PC-9 (cell line): ENCODE data around the gene MCF2L. TPM values are rescaled to one million over a fixed set of nuclear protein-coding genes. Genes with fewer than 3 reads are reported as not detected.

Source experiments
- BruUV-seq: library from RNA; stranded (reverse); fragments of 400-500 nt; replicated peaks from 2 replicates; lab custom pipeline; 2021; lab: Mats Ljungman, UMichigan
- CTCF ChIA-PET: fragments of 300-600 bp; sonication (Branson Sonifier 250); formaldehyde crosslinking; loops from one replicate; lab custom pipeline; 2022; ENCODE audit warnings: antibody characterized with exemption; lab: Charles Lee
- POLR2A ChIA-PET: fragments of 300-600 bp; sonication (Branson Sonifier 250); formaldehyde crosslinking; loops from one replicate; lab custom pipeline; 2022; ENCODE audit warnings: antibody characterized with exemption; ENCODE audit not compliant: unreplicated experiment; lab: Charles Lee
- DNase-seq, 2 experiments: peaks; one replicate each; pipeline versions ENCODE4 v3.0.0 to v3.0.0-alpha.2; 2015 to 2022; ENCODE audit warnings: mixed read lengths in 1 of 2
- H2AFZ ChIP-seq: fragments of 200-600 bp; sonication (generic); 2 replicates; pipeline ENCODE4 v1.8.1; 2017; ENCODE audit warnings: antibody characterized with exemption
- H3F3A ChIP-seq: fragments of 200-600 bp; sonication (generic); 2 replicates; pipeline ENCODE4 v1.8.1; 2017; ENCODE audit warnings: antibody characterized with exemption, mild to moderate bottlenecking, low read depth; ENCODE audit not compliant: insufficient read depth
- H3K27ac ChIP-seq: fragments of 200-600 bp; sonication (generic); 2 replicates; pipeline ENCODE4 v1.6.1; 2016; ENCODE audit warnings: mixed run types
- H3K27me3 ChIP-seq: fragments of 200-600 bp; sonication (generic); 2 replicates; pipeline ENCODE4 v1.6.1; 2016; ENCODE audit warnings: low read depth, mixed run types; ENCODE audit not compliant: insufficient read depth
- H3K36me3 ChIP-seq: fragments of 200-600 bp; sonication (generic); 2 replicates; pipeline ENCODE4 v1.6.1; 2016; ENCODE audit warnings: low read depth, mixed run types
- H3K4me1 ChIP-seq: fragments of 200-600 bp; sonication (generic); replicated peaks from 2 replicates; pipeline ENCODE4 v1.6.1; 2016; ENCODE audit warnings: mixed run types; ENCODE audit not compliant: insufficient read depth
- H3K4me2 ChIP-seq: fragments of 200-600 bp; sonication (generic); 2 replicates; pipeline ENCODE4 v1.6.1; 2017; ENCODE audit warnings: mixed run types
- H3K4me3 ChIP-seq: fragments of 200-600 bp; sonication (generic); 2 replicates; pipeline ENCODE4 v1.6.1; 2016; ENCODE audit warnings: mixed run types
- H3K79me2 ChIP-seq: fragments of 200-600 bp; sonication (generic); 2 replicates; pipeline ENCODE4 v1.6.1; 2017; ENCODE audit warnings: low read depth, mixed run types
- H3K9me2 ChIP-seq: fragments of 200-600 bp; sonication (generic); 2 replicates; pipeline ENCODE4 v1.8.1; 2017; ENCODE audit warnings: mild to moderate bottlenecking; ENCODE audit not compliant: insufficient read depth
- H3K9me3 ChIP-seq: fragments of 200-600 bp; sonication (generic); 2 replicates; pipeline ENCODE4 v1.8.1; 2016; ENCODE audit warnings: low read depth; ENCODE audit not compliant: insufficient read depth
- H4K20me1 ChIP-seq: fragments of 200-600 bp; sonication (generic); 2 replicates; pipeline ENCODE4 v1.8.1; 2017; ENCODE audit not compliant: insufficient read depth
- EZH2 ChIP-seq: fragments of 200-600 bp; sonication (generic); IDR thresholded peaks from 2 replicates; pipeline ENCODE4 v1.8.0; 2017; ENCODE audit warnings: antibody characterized with exemption, low read depth
- intact Hi-C: fragments of 100-400 bp; cut with micrococcal nuclease; formaldehyde crosslinking; loops from one replicate; pipeline ENCODE4 v1.10.0; 2022; ENCODE audit not compliant: unreplicated experiment
- total RNA-seq: library from RNA; stranded (reverse); gene quantifications from 2 replicates; pipeline ENCODE4 v1.2.3, GENCODE V29; 2021
- TF ChIP-seq, protein P1 (sequence below): fragments of 200-600 bp; sonication (generic); conservative IDR thresholded peaks from 2 replicates; pipeline ENCODE4 v1.6.1; 2017; ENCODE audit warnings: mixed run types, antibody characterized with exemption, mild to moderate bottlenecking, moderate library complexity

Gene MCF2L
- total RNA-seq, 1 experiment from 2014 or later: 28.2 TPM

DNA sequence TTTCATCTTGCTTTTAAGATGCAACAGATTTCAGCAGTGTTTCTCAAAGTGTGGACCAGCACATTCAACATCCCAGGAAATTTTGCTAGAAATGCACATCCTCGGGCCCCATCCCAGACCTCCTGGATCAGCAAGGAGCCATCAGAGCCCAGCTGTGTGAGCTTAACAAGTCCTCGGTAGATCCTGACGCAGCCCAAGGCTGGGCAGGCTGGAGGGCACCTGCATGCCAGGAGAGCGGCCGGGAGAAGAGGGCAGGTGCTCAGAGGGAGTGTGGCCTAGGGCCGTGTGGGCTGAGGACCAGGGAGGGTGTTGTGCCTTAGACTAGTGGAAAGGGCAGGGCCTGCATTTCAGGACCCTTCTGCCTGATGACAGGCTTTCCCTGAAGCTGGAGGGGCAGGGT lies 2.2 kb upstream of the MCF2L start:
- H3K27ac ChIP-seq: no peak overlapping the region
- DNase-seq: no peak
- no peak overlapping the region for H3K4me3 ChIP-seq
- H2AFZ ChIP-seq: no peak overlapping the region
- H4K20me1 ChIP-seq: 0 out of 2 replicates have a peak, but pooled peaks cover 3% of the 10 kb centered on the region
- H3K9me3 ChIP-seq: peaks cover 5% of the 10 kb centered on the region
- H3K4me1 ChIP-seq: peaks cover 15% of the 10 kb centered on the region; the same call in 1 of the 2 replicates
- H3K4me2 ChIP-seq: no peak overlapping the region
- intact Hi-C loops: no loop called here
- H3K27me3 ChIP-seq: no peaks in the 10 kb centered on the region
- POLR2A ChIA-PET: no interaction called here
- no peaks in the 10 kb centered on the region for H3K9me2 ChIP-seq
- peaks cover 32% of the 10 kb centered on the region; the same call in 1 of the 2 replicates for H3F3A ChIP-seq
- CTCF ChIA-PET: interaction anchor here (0.6 kb wide), 1 partner anchor 332 kb away, joined by 11 read pairs; no protein-coding TSS in a partner anchor
- TF ChIP-seq, protein P1, sequence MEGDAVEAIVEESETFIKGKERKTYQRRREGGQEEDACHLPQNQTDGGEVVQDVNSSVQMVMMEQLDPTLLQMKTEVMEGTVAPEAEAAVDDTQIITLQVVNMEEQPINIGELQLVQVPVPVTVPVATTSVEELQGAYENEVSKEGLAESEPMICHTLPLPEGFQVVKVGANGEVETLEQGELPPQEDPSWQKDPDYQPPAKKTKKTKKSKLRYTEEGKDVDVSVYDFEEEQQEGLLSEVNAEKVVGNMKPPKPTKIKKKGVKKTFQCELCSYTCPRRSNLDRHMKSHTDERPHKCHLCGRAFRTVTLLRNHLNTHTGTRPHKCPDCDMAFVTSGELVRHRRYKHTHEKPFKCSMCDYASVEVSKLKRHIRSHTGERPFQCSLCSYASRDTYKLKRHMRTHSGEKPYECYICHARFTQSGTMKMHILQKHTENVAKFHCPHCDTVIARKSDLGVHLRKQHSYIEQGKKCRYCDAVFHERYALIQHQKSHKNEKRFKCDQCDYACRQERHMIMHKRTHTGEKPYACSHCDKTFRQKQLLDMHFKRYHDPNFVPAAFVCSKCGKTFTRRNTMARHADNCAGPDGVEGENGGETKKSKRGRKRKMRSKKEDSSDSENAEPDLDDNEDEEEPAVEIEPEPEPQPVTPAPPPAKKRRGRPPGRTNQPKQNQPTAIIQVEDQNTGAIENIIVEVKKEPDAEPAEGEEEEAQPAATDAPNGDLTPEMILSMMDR: no peak
- TF ChIP-seq EZH2: no peak
- no peaks in the 10 kb centered on the region for H3K36me3 ChIP-seq
- BruUV-seq: no TSS peak
- no peaks in the 10 kb centered on the region for H3K79me2 ChIP-seq

DNA sequence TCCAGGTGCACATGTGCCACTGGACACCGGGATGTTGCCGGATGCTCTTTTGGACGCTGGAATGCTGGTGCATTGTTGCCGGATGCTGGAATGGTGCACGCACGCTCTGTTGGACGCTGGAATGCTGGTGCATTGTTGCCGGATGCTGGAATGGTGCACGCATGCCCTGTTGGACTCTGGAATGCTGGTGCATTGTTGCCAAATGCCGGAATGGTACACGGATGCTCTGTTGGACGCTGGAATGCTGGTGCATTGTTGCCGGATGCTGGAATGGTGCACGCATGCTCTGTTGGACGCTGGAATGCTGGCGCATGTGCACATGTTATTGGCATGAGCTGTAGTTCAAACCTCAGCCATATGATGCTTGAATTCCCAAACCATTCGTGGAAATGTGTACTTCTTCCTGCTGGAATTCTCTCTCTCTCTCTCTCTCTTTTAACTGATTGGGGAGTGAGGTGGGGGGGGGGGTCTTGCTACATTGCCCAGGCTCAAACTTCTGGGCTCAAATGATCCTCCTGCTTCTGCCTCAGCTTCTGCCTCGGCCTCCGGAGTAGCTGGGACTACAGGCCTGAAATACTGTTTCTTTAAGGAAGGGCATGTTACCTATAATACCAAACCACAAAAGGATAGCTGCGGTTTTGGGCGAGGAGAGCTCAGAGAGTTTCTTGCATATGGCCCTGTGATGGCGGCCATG lies 1.2 kb upstream of the MCF2L start:
- H3K9me2 ChIP-seq: no peaks in the 10 kb centered on the region
- peaks cover 32% of the 10 kb centered on the region; the same call in 1 of the 2 replicates for H3F3A ChIP-seq
- intact Hi-C loops: loop anchor here (2.0 kb wide), 2 partner anchors 23 to 55 kb away; no protein-coding TSS in a partner anchor
- no peak overlapping the region for H3K27ac ChIP-seq
- H4K20me1 ChIP-seq: 0 out of 2 replicates have a peak, but pooled peaks cover 3% of the 10 kb centered on the region
- H3K36me3 ChIP-seq: no peaks in the 10 kb centered on the region
- peaks cover 7% of the 10 kb centered on the region for H3K9me3 ChIP-seq
- CTCF ChIA-PET: interaction anchor here (0.6 kb wide), 1 partner anchor 97 kb away, joined by 3 read pairs; no protein-coding TSS in a partner anchor
- peak overlapping the region; percentile 95 for H2AFZ ChIP-seq
- no peak for TF ChIP-seq EZH2
- TF ChIP-seq, protein P1: no peak
- peaks cover 15% of the 10 kb centered on the region; the same call in 1 of the 2 replicates for H3K4me1 ChIP-seq
- no TSS peak for BruUV-seq
- DNase-seq: peak in 1 of 2 experiments; percentile 70
- H3K4me2 ChIP-seq: peak overlapping the region; percentile 92
- POLR2A ChIA-PET: interaction anchor here (0.8 kb wide), 1 partner anchor 800 kb away, joined by 7 read pairs; no protein-coding TSS in a partner anchor
- no peaks in the 10 kb centered on the region for H3K79me2 ChIP-seq
- no peaks in the 10 kb centered on the region for H3K27me3 ChIP-seq
- peak overlapping the region; percentile 72 for H3K4me3 ChIP-seq

DNA sequence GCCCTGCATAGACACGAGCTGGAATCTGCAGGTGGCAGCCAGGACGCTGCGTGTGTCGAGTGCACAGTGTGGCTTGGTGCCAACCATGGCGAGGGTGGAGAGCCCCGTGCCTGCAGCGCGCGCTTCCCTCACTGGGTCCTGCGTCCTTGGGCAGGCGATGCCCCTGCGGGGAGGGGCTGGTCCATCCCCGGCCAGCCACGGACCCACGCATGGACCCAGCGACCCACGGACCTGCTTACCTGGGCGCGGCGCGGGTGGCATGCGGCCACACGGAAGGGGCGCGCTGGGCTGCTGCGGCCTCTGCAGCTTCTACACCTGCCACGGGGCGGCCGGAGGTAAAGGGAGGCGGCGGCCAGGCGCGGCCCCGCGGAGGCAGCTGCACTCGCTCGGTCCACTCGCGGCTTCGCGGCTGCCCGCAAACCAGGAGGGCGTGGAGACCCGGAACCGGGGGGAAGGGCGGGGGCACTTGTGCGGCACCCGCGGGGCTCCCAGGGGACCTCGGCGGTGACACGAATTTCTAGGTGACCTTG lies 569 bp upstream of the MCF2L start:
- peak overlapping the region; percentile 72 for H3K4me3 ChIP-seq
- H3K27me3 ChIP-seq: no peaks in the 10 kb centered on the region
- 0 out of 2 replicates have a peak, but pooled peaks cover 3% of the 10 kb centered on the region for H4K20me1 ChIP-seq
- TSS peak; percentile 36 for BruUV-seq
- H3K27ac ChIP-seq: no peak overlapping the region
- peak overlapping the region; percentile 92 for H3K4me2 ChIP-seq
- CTCF ChIA-PET: interaction anchor here (0.6 kb wide), 1 partner anchor 96 kb away, joined by 3 read pairs; no protein-coding TSS in a partner anchor
- H3F3A ChIP-seq: peaks cover 32% of the 10 kb centered on the region; the same call in 1 of the 2 replicates
- H3K79me2 ChIP-seq: no peaks in the 10 kb centered on the region
- intact Hi-C loops: loop anchor here (2.0 kb wide), 2 partner anchors 22 to 54 kb away; no protein-coding TSS in a partner anchor
- H3K36me3 ChIP-seq: no peaks in the 10 kb centered on the region
- peak in 1 of 2 experiments; percentile 65 for DNase-seq
- POLR2A ChIA-PET: interaction anchor here (0.8 kb wide), 1 partner anchor 799 kb away, joined by 7 read pairs; no protein-coding TSS in a partner anchor
- H2AFZ ChIP-seq: peak overlapping the region; percentile 95
- H3K4me1 ChIP-seq: peaks cover 15% of the 10 kb centered on the region; the same call in 1 of the 2 replicates
- H3K9me2 ChIP-seq: no peaks in the 10 kb centered on the region
- TF ChIP-seq EZH2: no peak
- TF ChIP-seq, protein P1: peak; percentile 43; the same call in 1 of the 2 replicates
- peaks cover 7% of the 10 kb centered on the region for H3K9me3 ChIP-seq
